GM04503 (cell line): Measurements from ENCODE around the gene GABARAPL1.
"Not testable (repeated sequence)": the region's sequence is repeated elsewhere in the genome, so short reads cannot be mapped to it uniquely, and the experiment has no call there.

Experiments used
- DNase-seq: peaks from one replicate; pipeline ENCODE4 v3.0.0-alpha.2; 2012; ENCODE audit warnings: low read depth

Gene GABARAPL1

GRCh38 chr12:10212739-10213131 is at the start of gene GABARAPL1:
Gene GABARAPL1, plus strand, starts transcription at chr12:10212877. Its CDS starts 253 bp downstream, at chr12:10213130.
- DNase-seq: no peak

DNA sequence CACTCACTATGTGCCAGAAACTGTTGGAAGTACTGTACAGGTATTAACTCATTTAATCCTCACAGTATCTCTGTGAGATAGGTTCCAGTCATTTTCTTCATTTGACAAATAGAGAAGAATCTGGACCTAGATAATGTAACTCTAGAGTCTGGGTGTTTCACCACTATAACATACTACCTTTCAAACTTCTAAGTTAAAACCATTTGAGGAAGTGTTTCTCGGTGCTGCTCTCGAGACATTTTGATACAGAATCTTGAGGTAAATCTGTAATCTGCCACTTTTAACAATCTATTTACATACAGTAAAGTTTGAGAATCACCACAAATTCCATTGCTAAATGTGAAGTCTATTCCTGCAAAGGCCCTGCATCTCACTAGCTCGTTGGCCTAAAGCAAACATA is 49.6 kb upstream of the GABARAPL1 start:
- DNase-seq: no peak

- no peak for DNase-seq
Observed at GRCh38 chr12:10165421-10165820, 47.3 kb upstream of the GABARAPL1 start.

DNA sequence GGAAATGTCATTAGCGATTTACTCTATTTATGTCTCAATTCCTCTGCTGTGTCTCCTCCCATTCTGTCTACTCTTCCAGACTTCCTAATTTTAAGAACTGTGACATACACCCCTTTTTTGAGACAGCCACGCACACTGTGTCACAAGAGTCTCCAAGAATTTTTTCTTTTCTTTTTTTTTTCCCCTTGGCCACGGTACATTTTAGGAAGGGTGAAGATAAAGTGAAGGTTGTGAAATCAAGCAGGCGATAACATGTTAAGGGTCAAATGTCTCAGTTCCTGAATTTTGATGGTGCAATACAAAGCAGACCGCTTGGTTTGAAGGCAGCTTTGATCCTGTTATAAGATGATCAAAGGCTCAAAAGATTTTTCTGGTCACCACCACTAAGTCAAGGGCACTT is 45.1 kb upstream of the GABARAPL1 start:
- no peak for DNase-seq

- DNase-seq: no peak
Observed at GRCh38 chr12:10169104-10169503, 43.6 kb upstream of the GABARAPL1 start.

- no peak for DNase-seq
Observed at GRCh38 chr12:10170216-10170615, 42.5 kb upstream of the GABARAPL1 start.

DNA sequence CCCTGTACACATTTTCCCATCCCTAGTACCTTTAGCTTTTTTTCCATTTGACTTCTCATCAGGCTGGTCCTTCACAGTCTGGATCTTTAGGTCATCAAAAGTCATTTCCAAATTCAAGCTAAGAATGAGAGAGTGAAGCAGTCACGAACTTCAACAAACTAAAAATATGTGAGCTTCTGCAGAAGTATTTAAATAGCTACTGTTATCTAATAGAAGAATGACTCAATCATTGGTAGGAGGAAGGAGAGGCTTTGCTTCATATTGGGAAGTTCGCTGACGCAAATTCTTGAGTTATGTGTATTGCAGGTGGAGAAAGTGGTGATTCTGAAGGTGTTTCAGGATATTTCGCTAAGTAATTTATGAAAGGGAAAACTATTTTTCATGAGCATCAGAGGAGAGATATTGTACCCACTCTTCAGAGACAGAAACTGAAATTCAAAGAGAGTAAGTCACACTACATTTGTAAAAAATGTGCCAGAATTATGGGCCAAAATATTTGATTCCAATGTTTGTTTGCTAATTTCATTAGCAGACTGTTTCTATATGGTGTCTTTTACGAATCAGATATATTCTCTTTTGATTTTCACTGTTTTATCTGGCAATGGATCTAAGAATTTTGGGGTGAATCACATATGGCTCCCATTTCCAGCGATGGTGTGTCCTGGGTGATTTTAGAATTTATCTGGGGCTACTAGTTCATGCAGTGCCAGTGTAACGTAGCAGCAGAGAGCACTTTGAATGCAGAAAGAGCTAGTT is 40.5 kb upstream of the GABARAPL1 start, which contains the start of gene OLR1:
TSS of gene OLR1 (minus strand) at position 160 of the 756 bp plus-strand sequence. CDS start at position 105, 55 bp downstream.
- DNase-seq: no peak

- no peak for DNase-seq
Observed at GRCh38 chr12:10174986-10175614, 37.6 kb upstream of the GABARAPL1 start.

DNA sequence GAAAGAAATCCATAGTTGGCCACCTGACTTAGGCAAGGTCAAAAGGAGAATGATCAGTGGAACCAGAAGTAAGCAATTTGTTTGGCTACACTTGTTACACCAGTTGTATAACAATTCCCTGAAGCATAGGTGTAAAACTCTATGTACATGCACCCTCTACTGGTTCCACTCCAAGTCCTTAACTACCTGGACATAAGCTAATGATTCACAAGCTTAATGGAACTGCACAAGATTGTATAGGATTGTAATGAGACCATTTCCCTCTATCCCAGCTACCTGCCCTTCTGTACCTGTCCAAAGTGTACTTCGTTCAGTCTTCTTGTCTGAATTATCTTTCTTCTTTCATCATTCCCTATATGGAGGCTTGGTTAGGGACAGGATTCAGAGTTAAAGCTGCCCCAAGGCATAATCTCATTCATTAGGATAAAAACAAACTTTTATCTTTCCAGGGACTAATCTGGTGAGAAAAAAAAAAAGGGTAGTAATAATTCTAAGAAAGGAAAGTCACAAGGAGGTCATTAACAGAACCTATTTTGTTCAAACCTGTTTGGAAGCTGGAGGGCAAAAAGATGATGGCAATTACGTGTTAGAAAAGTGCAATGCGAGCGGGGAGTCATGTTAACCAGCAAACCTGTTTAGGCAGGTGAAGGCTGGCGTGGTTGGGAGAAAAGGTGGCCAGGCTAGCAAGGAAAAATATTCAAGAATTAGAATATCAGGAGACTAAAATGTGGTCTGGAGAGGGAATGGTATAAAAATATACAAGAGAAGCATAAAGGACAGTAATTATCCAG is 36.6 kb upstream of the GABARAPL1 start:
- DNase-seq: no peak

DNA sequence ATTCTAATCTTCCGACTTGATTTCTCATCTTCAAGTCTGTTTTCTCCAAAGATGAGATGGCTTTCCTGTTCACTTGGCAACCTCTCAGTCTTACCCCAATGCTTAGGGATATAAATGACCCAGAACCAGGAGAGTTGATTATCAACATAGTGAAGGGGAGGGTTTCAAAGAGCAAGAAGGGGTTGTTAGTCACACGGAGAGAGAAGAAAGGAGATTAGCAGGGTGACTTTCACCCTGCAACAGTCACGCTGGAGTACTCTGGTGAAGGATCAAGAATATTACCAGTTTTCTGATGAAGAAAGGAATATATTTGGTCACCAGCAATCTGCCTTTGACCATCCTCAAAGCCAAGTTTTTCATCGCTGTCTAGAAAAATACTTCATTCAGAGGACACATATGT is 33.9 kb upstream of the GABARAPL1 start, which contains the start of gene TMEM52B:
TSS of gene TMEM52B (plus strand) at position 212 of the 400 bp plus-strand sequence. CDS start 543 bp downstream, outside the sequence.
- DNase-seq: no peak

DNA sequence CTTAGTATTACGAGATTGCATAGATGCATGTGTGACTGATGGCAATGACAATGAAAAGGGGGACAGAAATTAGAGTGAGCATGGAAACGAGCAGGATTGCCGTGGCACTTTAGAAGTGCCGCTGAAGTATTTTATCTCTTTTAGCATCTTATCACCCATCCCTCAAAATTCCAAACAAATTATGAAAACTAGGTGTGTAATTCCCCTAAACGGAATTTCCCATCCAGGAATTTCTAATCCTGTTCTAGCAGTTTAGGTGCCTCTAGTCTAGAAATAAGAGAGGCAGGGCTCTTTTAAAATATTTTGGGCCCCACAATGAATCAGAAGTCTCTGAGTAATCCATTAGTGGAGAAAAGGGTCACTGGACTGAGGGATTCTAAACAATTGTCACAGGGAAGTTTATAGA is 32.9 kb upstream of the GABARAPL1 start:
- DNase-seq: no peak

- no peak for DNase-seq
Observed at GRCh38 chr12:10182354-10183049, 30.2 kb upstream of the GABARAPL1 start.

DNA sequence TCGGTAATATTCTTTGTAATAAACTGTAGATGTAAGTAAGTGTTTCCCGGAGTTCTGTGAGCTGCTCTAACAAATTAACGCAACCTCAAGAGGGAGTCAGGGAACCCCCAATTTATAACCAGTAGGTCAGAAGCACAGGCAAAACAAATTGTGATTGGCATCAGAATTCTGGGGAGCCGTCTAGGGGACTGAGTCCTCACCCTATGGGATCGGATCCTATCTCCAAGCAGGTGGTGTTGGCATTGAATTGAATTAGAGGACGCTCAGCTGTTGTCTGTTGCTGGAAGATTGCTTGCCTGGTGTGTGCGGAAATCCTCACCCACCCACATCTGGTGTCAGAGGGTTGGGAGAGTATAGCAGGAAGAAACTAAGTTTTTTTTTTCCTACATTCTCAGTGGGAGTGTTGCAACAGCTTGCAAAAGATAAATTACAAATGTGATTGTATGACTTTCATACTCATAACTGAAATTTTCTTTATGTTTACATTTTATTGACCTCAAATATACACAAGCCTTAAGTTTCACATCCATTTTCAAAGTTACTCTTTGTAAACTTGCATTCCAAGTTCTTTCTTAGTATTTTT is 28.3 kb upstream of the GABARAPL1 start:
- no peak for DNase-seq

GRCh38 chr12:10186299-10186698 is 26.4 kb upstream of the GABARAPL1 start:
- DNase-seq: no peak

- not testable (repeated sequence) for DNase-seq
Observed at GRCh38 chr12:10186958-10187357, 25.7 kb upstream of the GABARAPL1 start.

- DNase-seq: no peak
Observed at GRCh38 chr12:10189653-10190052, 23.0 kb upstream of the GABARAPL1 start.

- DNase-seq: no peak
Observed at GRCh38 chr12:10190558-10191388, 21.9 kb upstream of the GABARAPL1 start.

DNA sequence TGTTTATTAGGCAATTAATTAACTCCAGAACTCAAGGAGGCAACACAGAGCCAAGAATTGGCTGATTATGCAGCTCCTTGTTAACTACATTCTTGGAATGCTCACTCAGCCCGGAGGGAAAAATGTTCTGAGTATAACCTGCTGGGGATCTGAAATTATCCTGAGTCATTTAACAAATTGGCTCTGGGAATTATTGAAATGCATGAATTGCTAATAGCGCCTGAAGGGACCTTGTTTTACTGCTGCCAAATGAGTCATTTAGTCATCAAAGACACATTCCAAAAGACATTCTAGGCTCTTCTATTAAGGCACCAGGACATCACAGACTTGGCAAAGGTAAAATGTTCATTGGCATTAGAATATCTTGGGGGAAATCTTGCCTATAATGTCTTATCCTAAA is 20.8 kb upstream of the GABARAPL1 start:
- DNase-seq: peak; percentile 86

GRCh38 chr12:10194160-10194670 is 18.5 kb upstream of the GABARAPL1 start:
- no peak for DNase-seq

- no peak for DNase-seq
Observed at GRCh38 chr12:10196210-10196609, 16.5 kb upstream of the GABARAPL1 start.
